ENCODE measurements around the gene CARD19. TPM values are rescaled to one million over a fixed set of nuclear protein-coding genes. Genes with fewer than 3 reads are reported as not detected.

CARD19 gene
- total and polyA plus RNA-seq, 2 of the 8 experiments (the other 6 are each of a cell fraction or from before 2014, with no cell fraction given), result 21.2 to 112 TPM

DNA sequence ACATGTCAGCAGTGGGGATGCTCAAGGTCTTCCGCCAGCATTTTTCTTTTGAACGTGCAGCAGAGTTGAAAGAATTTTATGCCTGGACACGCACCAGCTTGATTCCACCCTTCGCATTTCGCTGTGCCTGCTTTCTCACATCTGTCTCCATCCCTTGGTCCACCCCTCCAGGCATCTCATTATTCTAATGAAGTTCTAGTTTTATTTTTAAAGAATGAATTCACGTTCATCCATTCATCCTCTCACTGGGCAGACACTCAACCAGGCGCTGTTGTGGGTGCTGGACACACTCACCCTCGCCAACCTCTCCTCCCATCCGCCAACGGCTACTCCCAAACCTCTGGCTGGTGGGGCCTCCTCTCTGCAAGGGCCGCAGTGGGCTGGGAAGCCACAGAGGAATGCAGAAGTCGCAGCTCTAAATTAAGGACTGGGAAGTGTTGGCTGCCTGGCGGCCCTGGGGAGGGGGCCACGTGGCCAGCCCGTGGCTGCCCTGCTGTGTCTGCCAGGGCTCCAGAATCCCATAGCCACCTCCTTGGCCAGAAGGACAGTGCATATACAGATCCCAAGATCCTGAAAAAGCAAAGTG is 30.8 kb upstream of the CARD19 start:
- H2BK15ac ChIP-seq (ENCODE audit: low read length), result no peak overlapping the region
- CTCF ChIA-PET (ENCODE audit: partially characterized antibody), result interaction anchor here (0.7 to 1.6 kb wide), 6 partner anchors 13 to 109 kb away, joined by 3 to 7 read pairs (median 4); no protein-coding TSS in a partner anchor
- no peaks in the 10 kb centered on the region for H3K79me2 ChIP-seq (ENCODE audit: control insufficient read depth in 1 of 2, insufficient read depth in 2 of 2, low read length in 2 of 2)
- no peak overlapping the region for H3K9ac ChIP-seq (replicated peaks in 1 of 4; ENCODE audit: extremely low read depth in 1 of 4, low read depth in 3 of 4, low read length in 3 of 4)
- no peak overlapping the region for H2AK5ac ChIP-seq (ENCODE audit: low read depth, low read length)
- H2BK20ac ChIP-seq (ENCODE audit: low read length), result no peak overlapping the region
- no peak overlapping the region for H3K14ac ChIP-seq (ENCODE audit: insufficient read length)
- H3K36me3 ChIP-seq (ENCODE audit: control insufficient read depth in 2 of 4, insufficient read depth in 4 of 4, low read length in 3 of 4), result no peaks in the 10 kb centered on the region
- no peak overlapping the region for H3K4ac ChIP-seq (replicated peaks; ENCODE audit: insufficient read length, low read depth, low read length)
- H3K27ac ChIP-seq (ENCODE audit: low read depth, low read length), result no peak overlapping the region
- H4K91ac ChIP-seq (replicated peaks; ENCODE audit: insufficient read length, low read length), result no peak overlapping the region
- DNase-seq (ENCODE audit: low read depth in 1 of 2, low spot score in 2 of 2) (no peak), FAIRE-seq (no peak)
- H3K27me3 ChIP-seq (replicated peaks in 1 of 4; ENCODE audit: control insufficient read depth in 3 of 4, extremely low read depth in 1 of 4, insufficient read depth in 3 of 4, low read length in 3 of 4), result no peaks in the 10 kb centered on the region
- H2BK120ac ChIP-seq (replicated peaks; ENCODE audit: low read depth, low read length), result no peak overlapping the region
- no peak overlapping the region for H2BK5ac ChIP-seq (ENCODE audit: low read depth, low read length)
- no peak overlapping the region for H3K56ac ChIP-seq (replicated peaks; ENCODE audit: insufficient read length, low read depth, low read length)
- no peaks in the 10 kb centered on the region for H3K23me2 ChIP-seq (ENCODE audit: low read depth, low read length)
- H3K79me1 ChIP-seq (ENCODE audit: low read depth, low read length), result peaks cover under 1% of the 10 kb centered on the region; the same call in 1 of the 2 replicates
- POLR2A ChIA-PET (ENCODE audit: partially characterized antibody), result interaction anchor here (1.3 kb wide), 1 partner anchor 26 kb away, joined by 3 read pairs; no protein-coding TSS in a partner anchor
- no peak overlapping the region for H3K4me2 ChIP-seq (ENCODE audit: insufficient read depth in 1 of 2, low read depth in 2 of 2, low read length in 2 of 2)
- peaks cover 0 to 11% (median 5%) of the 10 kb centered on the region in 4 experiments; a peak in 6 of 7 replicates for H3K4me1 ChIP-seq (replicated peaks in 1 of 4; ENCODE audit: control insufficient read depth in 3 of 4, insufficient read depth in 4 of 4, low read length in 3 of 4)
- no peak overlapping the region for H3K23ac ChIP-seq (ENCODE audit: insufficient read length)
- no peak overlapping the region for H3K18ac ChIP-seq (ENCODE audit: extremely low read depth, low read length)
- no peaks in the 10 kb centered on the region for H3K9me3 ChIP-seq (ENCODE audit: insufficient read depth in 2 of 2, low read depth in 1 of 2, low read length in 1 of 2)
- no peaks in the 10 kb centered on the region for H4K20me1 ChIP-seq (replicated peaks in 1 of 2; ENCODE audit: control insufficient read depth in 1 of 2, insufficient read depth in 2 of 2, low read length in 2 of 2)
- no peak overlapping the region for H4K5ac ChIP-seq (ENCODE audit: insufficient read length, low read depth, low read length)
- no peak overlapping the region for H3K4me3 ChIP-seq (ENCODE audit: extremely low read depth in 1 of 4, insufficient read depth in 2 of 4, low read depth in 3 of 4, low read length in 4 of 4)
- no peak overlapping the region for H2AFZ ChIP-seq (ENCODE audit: low read length)
- WGBS, 2 experiments (ENCODE audit: extremely low coverage in 1 of 2, insufficient coverage in 1 of 2, insufficient read length in 1 of 2, insufficient replicate concordance in 2 of 2, low coverage in 1 of 2, low lambda C conversion rate in 2 of 2, missing lambda C conversion rate in 1 of 2), result 93% methylated on average over 15 of the region's 15 CpGs; no CpG with 5 or more reads in 1 of the 2 experiments
- H4K8ac ChIP-seq (ENCODE audit: extremely low read depth, insufficient read depth, low read length), result no peak overlapping the region
- H2BK12ac ChIP-seq (ENCODE audit: low read depth, low read length), result no peak overlapping the region
- no peak for TF ChIP-seq GABPA (IDR thresholded peaks at IDR 0.05; ENCODE audit: borderline replicate concordance, insufficient read depth, low read length)
- TF ChIP-seq, protein P1, sequence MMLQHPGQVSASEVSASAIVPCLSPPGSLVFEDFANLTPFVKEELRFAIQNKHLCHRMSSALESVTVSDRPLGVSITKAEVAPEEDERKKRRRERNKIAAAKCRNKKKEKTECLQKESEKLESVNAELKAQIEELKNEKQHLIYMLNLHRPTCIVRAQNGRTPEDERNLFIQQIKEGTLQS (IDR thresholded peaks at IDR 0.05; ENCODE audit: insufficient read depth, low read depth, low read length), result no peak
- TF ChIP-seq TAF1 (IDR thresholded peaks at IDR 0.05; ENCODE audit: low read depth, low read length), result no peak
- no peak for TF ChIP-seq KDM5A (IDR thresholded peaks at IDR 0.05; ENCODE audit: low read length)
- TF ChIP-seq EP300 (IDR thresholded peaks at IDR 0.05; ENCODE audit: borderline replicate concordance in 1 of 2, low read depth in 2 of 2, low read length in 2 of 2), result no peak
- TF ChIP-seq FOSL1 (IDR thresholded peaks at IDR 0.05; ENCODE audit: insufficient read depth, low read depth, low read length), result no peak
- no peak for TF ChIP-seq EZH2 (IDR thresholded peaks at IDR 0.05; ENCODE audit: low read depth, low read length, severe bottlenecking)
- no peak for TF ChIP-seq CBX5 (IDR thresholded peaks at IDR 0.05; ENCODE audit: low read depth, low read length)
- no peak for TF ChIP-seq TCF12 (IDR thresholded peaks at IDR 0.05; ENCODE audit: low read depth, low read length)
- TF ChIP-seq, protein P2, sequence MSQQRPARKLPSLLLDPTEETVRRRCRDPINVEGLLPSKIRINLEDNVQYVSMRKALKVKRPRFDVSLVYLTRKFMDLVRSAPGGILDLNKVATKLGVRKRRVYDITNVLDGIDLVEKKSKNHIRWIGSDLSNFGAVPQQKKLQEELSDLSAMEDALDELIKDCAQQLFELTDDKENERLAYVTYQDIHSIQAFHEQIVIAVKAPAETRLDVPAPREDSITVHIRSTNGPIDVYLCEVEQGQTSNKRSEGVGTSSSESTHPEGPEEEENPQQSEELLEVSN (IDR thresholded peaks at IDR 0.05), result no peak
- TF ChIP-seq RFX5 (IDR thresholded peaks at IDR 0.05; ENCODE audit: borderline replicate concordance, low read depth, low read length), result no peak
- TF ChIP-seq ZNF274 (IDR thresholded peaks at IDR 0.05; ENCODE audit: borderline replicate concordance, extremely low read depth, low read length), result no peak

Measured in H1 (cell line).